Adrenal gland (tissue), 12 donors: ENCODE results near the gene TBX6. TPM values are rescaled to one million over a fixed set of nuclear protein-coding genes. Genes with fewer than 3 reads are reported as not detected.
A peak's percentile ranks its signal among the peaks of the same experiment; 100 is the strongest.
"Not testable (repeated sequence)": the region's sequence is repeated elsewhere in the genome, so short reads cannot be mapped to it uniquely, and the experiment has no call there.

Experiments
- DNase-seq, 7 donors: peaks; one replicate each; pipeline ENCODE4 v3.0.0-alpha.2; 2019 to 2020
- H3K27ac ChIP-seq, 5 donors: fragments of 200-600 bp; sonication (generic) in 4 of 5; 1 replicate in 3 of 5; 2 replicates in 2 of 5; pipeline versions ENCODE4 v1.5.1 to v1.8.0; 2016 to 2020; ENCODE audit warnings: mild to moderate bottlenecking in 1 of 5
- H3K27me3 ChIP-seq: fragments of 200-600 bp; 2 replicates; pipeline ENCODE4 v1.8.0; 2021
- H3K36me3 ChIP-seq, 2 donors: fragments of 200-600 bp; replicated peaks in 1 of 2; 1 replicate in 1 of 2; 2 replicates in 1 of 2; pipeline versions ENCODE4 v1.5.1 to v1.8.0; 2018 to 2022
- H3K4me1 ChIP-seq, 2 donors: fragments of 200-600 bp; replicated peaks in 1 of 2; 1 replicate in 1 of 2; 2 replicates in 1 of 2; pipeline versions ENCODE4 v1.5.1 to v1.8.0; 2018 to 2021
- H3K4me3 ChIP-seq, 4 donors: fragments of 200-600 bp; sonication (generic) in 3 of 4; one replicate each; pipeline ENCODE4 v1.5.1; 2016 to 2018
- H3K9me3 ChIP-seq, 3 donors: fragments of 200-600 bp; sonication (generic) in 1 of 3; replicated peaks in 1 of 3; 1 replicate in 2 of 3; 2 replicates in 1 of 3; pipeline versions ENCODE4 v1.5.1 to v1.8.0; 2016 to 2021
- POLR2A ChIP-seq, 2 donors: fragments of 450-650 bp; IDR thresholded peaks; one replicate each; pipeline ENCODE4 v1.6.1; 2017; ENCODE audit warnings: antibody characterized with exemption in 2 of 2, mild to moderate bottlenecking in 2 of 2, moderate library complexity in 1 of 2
- WGBS, 4 donors: extraction: QIAGEN DNeasy Blood & Tissue Kit in 2 of 4; methylation state at CpG; one replicate each; pipeline versions ENCODE4 v1.1.5 to v1.1.7; 2013 to 2017; 5-methylcytosine and 5-hydroxymethylcytosine counted together
- intact Hi-C, 2 donors: fragments of 100-400 bp; cut with DNase I; formaldehyde crosslinking; loops; one replicate each; pipeline versions ENCODE4 v1.14.1 to v1.15.0; 2022 to 2023
- polyA plus RNA-seq, 3 donors: library from polyadenylated mRNA; stranded (reverse); fragments of 200-250 nt in 2 of 3; fragments of 350-450 nt in 1 of 3; fragmentation: Illumina TruSeq in 1 of 3; extraction: RNeasy Lipid Tissue Mini Kit (QIAGEN cat#74804) in 1 of 3; gene quantifications; one replicate each; pipeline ENCODE4 v1.2.3, GENCODE V29; 2013 to 2014
- total RNA-seq, 9 donors: library from RNA; depleted of rRNA in 4 of 9; stranded (reverse); fragments of >200 nt in 4 of 9; fragments of 120-200 nt in 1 of 9; fragmentation: NEBNext Ultra II Directional in 1 of 9; extraction: Animal tissue kit (Norgen Biotek cat#: 25700) in 1 of 9; gene quantifications; one replicate each; pipeline versions ENCODE4 v1.1.0 to v1.2.4, GENCODE V29; 2013 to 2023
- TF ChIP-seq, protein P1 (sequence below), 6 experiments: fragments of 450-650 bp in 4 of 6; fragments of 200-600 bp in 2 of 6; sonication (generic) in 1 of 6; IDR thresholded peaks; 1 replicate in 5 of 6; 2 replicates in 1 of 6; pipeline versions ENCODE4 v1.5.1 to v1.8.0; 2016 to 2021; ENCODE audit warnings: antibody characterized with exemption in 6 of 6, mild to moderate bottlenecking in 2 of 6, moderate library complexity in 1 of 6
- donor health status: healthy with polysubstance abuse.
- donor health status: Bipolar disorder and iron deficiency.
- donor health status: DM: yes; HTN: yes; CAD: no.
- donor health status: DM: no; HTN: no; CAD: no.
- donor health status: DM: no; HTN: no; CAD: no.
- donor health status: DM: yes; HTN: yes; CAD: no.

Gene TBX6
- total and polyA plus RNA-seq, 12 donors: 0.22 to 5.1 (median 2.0) TPM

GRCh38 chr16:30119428-30119827 is 27.7 kb upstream of the TBX6 start:
- Histone ChIP-seq H3K27ac (no peak overlapping the region), H3K4me1 (peaks cover 7 to 29% of the 10 kb centered on the region in 2 donors), H3K36me3 (peaks cover 0 to 49% of the 10 kb centered on the region in 2 donors), H3K27me3 (no peaks in the 10 kb centered on the region), H3K4me3 (no peak overlapping the region), H3K9me3 (no peaks in the 10 kb centered on the region)
- 86 to 94% (median 90%) methylated on average over 2 of the region's 2 CpGs for WGBS, 4 donors
- DNase-seq: no peak
- TF ChIP-seq, protein P1, sequence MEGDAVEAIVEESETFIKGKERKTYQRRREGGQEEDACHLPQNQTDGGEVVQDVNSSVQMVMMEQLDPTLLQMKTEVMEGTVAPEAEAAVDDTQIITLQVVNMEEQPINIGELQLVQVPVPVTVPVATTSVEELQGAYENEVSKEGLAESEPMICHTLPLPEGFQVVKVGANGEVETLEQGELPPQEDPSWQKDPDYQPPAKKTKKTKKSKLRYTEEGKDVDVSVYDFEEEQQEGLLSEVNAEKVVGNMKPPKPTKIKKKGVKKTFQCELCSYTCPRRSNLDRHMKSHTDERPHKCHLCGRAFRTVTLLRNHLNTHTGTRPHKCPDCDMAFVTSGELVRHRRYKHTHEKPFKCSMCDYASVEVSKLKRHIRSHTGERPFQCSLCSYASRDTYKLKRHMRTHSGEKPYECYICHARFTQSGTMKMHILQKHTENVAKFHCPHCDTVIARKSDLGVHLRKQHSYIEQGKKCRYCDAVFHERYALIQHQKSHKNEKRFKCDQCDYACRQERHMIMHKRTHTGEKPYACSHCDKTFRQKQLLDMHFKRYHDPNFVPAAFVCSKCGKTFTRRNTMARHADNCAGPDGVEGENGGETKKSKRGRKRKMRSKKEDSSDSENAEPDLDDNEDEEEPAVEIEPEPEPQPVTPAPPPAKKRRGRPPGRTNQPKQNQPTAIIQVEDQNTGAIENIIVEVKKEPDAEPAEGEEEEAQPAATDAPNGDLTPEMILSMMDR (IDR thresholded peaks at IDR 0.05): no peak
- no peak for TF ChIP-seq POLR2A (IDR thresholded peaks at IDR 0.05)
- intact Hi-C loops: loop anchor here in 1 of 2 donors (10.0 kb wide), 1 partner anchor 45 kb away; no protein-coding TSS in a partner anchor

- WGBS, 4 donors: 95 to 100% (median 96%) methylated on average over 7 to 10 of the region's 10 CpGs
Measured at GRCh38 chr16:30117768-30118167, 26.0 kb upstream of the TBX6 start.

GRCh38 chr16:30116291-30117207 is 24.8 kb upstream of the TBX6 start:
- intact Hi-C loops: loop anchor here in 1 of 2 donors (10.0 kb wide), 1 partner anchor 48 kb away; no protein-coding TSS in a partner anchor

More at GRCh38 chr16:30117768-30118167, 26.0 kb upstream of the TBX6 start:
- intact Hi-C loops: loop anchor here in 1 of 2 donors (10.0 kb wide), 1 partner anchor 47 kb away; no protein-coding TSS in a partner anchor
- Histone ChIP-seq H3K27me3 (no peaks in the 10 kb centered on the region), H3K27ac (no peak overlapping the region), H3K4me3 (no peak overlapping the region), H3K9me3 (no peaks in the 10 kb centered on the region), H3K36me3 (peaks cover 0 to 49% of the 10 kb centered on the region in 2 donors), H3K4me1 (peaks cover 0 to 32% of the 10 kb centered on the region in 2 donors)
- no peak for DNase-seq
- TF ChIP-seq, protein P1 (IDR thresholded peaks at IDR 0.05): no peak
- no peak for TF ChIP-seq POLR2A (IDR thresholded peaks at IDR 0.05)

GRCh38 chr16:30115238-30115637 is 23.5 kb upstream of the TBX6 start:
- intact Hi-C loops: loop anchor here in 1 of 2 donors (10.0 kb wide), 1 partner anchor 50 kb away; no protein-coding TSS in a partner anchor
- Histone ChIP-seq H3K4me3 (no peak overlapping the region), H3K36me3 (peaks cover 0 to 49% of the 10 kb centered on the region in 2 donors), H3K27ac (peak overlapping the region in 1 of 5 donors; percentile 52), H3K4me1 (peaks cover 0 to 16% of the 10 kb centered on the region in 2 donors), H3K27me3 (no peaks in the 10 kb centered on the region), H3K9me3 (no peaks in the 10 kb centered on the region)
- TF ChIP-seq, protein P1 (IDR thresholded peaks at IDR 0.05): no peak
- no peak for DNase-seq
- 82 to 95% (median 90%) methylated on average over 7 of the region's 7 CpGs for WGBS, 4 donors

More at GRCh38 chr16:30116291-30117207, 24.8 kb upstream of the TBX6 start:
- Histone ChIP-seq H3K4me1 (peaks cover 0 to 22% of the 10 kb centered on the region in 2 donors), H3K4me3 (no peak overlapping the region), H3K27ac (no peak overlapping the region), H3K9me3 (no peaks in the 10 kb centered on the region), H3K27me3 (no peaks in the 10 kb centered on the region), H3K36me3 (peaks cover 0 to 49% of the 10 kb centered on the region in 2 donors)
- no peak for DNase-seq
- TF ChIP-seq POLR2A (IDR thresholded peaks at IDR 0.05): no peak
- TF ChIP-seq, protein P1 (IDR thresholded peaks at IDR 0.05): no peak
- 90 to 96% (median 90%) methylated on average over 8 to 16 of the region's 16 CpGs for WGBS, 4 donors

DNA sequence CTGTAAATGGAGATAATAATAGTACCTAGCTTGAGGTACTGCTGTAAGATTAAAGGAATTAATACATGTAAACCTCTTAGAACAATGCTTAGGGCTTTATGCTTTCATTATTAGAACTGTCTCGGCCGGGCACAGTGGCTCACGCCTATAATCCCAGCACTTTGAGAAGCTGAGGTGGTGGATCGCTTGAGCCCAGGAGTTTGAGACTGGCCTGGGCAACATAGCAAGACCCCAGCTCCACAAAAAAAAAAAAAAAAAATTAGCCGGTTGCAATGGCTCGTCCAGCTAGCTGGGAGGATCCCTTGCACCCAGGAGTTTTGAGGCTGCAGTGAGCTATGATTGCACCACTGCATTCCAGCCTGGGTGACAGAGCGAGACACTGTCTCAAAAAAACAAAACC is 23.1 kb upstream of the TBX6 start:
- not testable (repeated sequence) for DNase-seq, H3K9me3 ChIP-seq, H3K4me3 ChIP-seq, H3K27me3 ChIP-seq
- intact Hi-C loops: loop anchor here in 1 of 2 donors (10.0 kb wide), 1 partner anchor 50 kb away; no protein-coding TSS in a partner anchor
- 81 to 91% (median 85%) methylated on average over 7 of the region's 7 CpGs for WGBS, 4 donors
- Histone ChIP-seq H3K36me3 (peaks cover 0 to 47% of the 10 kb centered on the region in 2 donors), H3K4me1 (peaks cover 0 to 16% of the 10 kb centered on the region in 2 donors), H3K27ac (peak overlapping the region in 2 of 5 donors; percentile 52 to 74)
